HG03378 (cell line): Measurements from ENCODE around the gene ULK4.
A peak's percentile ranks its signal among the peaks of the same experiment; 100 is the strongest.
"Not testable (repeated sequence)": the region's sequence is repeated elsewhere in the genome, so short reads cannot be mapped to it uniquely, and the experiment has no call there.

Source experiments
- ATAC-seq: cut with Tn5 transposase; IDR thresholded peaks from one replicate; pipeline ENCODE4 v1.9.1; 2021; ENCODE audit warnings: mild to moderate bottlenecking, moderate library complexity; ENCODE audit not compliant: unreplicated experiment

The ULK4 gene

DNA sequence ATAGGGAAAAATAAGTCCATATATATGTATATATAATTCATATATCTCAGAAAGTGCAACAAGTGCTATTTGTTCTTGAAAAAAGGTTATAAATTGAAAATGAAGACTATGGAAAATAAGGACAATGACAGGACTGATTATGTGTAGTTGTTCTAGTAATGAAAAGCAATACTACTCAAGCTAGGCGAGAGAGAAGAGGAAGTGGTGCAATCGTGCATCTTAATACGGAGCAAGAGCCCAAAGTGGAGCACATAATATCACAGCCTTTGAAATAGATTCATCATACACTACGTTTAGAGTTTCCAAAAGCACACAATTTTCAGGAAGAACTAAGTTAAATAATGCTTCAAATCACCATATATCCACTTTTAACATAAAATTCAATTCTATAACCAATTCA, 87.9 kb downstream of the ULK4 start:
- no peak for ATAC-seq

DNA sequence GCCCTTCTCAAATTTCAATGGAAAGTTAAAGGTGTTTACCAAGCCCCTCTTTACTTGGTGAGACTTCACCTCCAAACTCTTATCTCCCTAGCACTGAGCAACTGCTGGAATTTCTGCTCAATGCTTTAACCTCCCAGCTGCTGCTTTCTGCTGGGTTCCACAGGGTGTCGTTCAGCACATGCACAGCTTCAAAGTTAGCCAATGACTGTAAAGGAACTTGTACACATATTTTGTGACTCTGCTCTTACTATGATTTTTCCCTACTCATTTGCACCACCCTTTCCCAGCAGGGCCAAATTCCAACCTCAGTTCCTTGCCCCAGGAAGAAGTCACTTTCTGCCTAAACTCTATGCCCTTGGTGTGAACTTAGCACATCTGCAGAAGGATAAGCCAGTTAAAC, 89.7 kb downstream of the ULK4 start:
- ATAC-seq = no peak

DNA sequence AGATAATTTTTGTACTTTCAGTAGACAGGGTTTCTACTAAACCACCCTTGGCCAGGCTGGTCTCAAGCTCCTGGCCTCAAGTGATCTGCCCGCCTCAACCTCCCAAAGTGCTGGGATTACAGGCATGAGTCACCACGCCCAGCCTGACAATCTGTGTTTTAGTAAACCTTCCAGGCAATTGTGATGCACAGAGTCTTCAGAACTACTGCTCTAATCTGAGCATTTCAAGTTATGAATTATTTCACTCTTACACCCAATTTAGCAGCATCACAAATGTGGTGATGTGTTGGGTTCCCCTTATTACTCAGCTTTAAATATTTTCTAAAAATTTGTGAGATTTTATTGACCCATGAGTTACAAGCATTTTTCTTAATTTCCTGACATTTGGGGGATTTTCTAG, 94.4 kb downstream of the ULK4 start:
- no peak for ATAC-seq

DNA sequence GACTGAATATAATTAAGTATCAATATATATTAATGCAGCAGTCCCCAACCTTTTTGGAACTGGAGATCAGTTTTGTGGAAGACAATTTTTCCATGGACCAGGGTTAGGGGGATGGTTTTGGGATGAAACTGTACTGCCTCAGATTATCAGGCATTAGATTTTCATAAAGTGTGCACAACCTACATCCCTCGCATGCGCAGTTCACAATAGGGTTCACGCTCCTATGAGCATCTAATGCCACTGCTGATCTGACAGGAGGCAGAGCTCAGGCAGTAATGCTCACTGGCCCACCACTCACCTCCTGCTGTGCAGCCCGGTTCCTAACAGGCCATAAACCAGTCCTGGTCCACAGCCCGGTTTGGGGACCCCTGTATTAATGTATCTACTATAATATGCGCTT, 95.6 kb downstream of the ULK4 start:
- ATAC-seq = no peak

DNA sequence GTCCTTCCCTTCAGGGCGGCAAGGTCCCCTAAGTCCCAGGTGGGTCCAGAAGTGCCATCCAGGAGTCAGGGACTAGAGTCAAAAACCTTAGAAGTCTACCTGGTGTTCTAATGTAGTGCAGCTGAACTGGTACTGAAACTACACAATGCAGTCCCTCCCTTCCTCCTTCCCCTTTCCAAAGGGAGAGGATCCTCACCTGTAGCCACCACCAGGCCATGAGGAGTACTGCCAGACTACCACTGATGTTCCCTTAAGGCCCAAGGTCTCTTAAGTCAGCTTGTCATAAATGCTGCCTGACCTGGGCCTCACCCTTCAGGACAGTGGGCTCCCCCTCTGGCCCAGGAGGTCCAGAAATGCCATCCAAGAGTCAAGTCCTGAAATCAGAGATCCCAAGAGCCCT, 98.9 kb downstream of the ULK4 start:
- no peak for ATAC-seq

DNA sequence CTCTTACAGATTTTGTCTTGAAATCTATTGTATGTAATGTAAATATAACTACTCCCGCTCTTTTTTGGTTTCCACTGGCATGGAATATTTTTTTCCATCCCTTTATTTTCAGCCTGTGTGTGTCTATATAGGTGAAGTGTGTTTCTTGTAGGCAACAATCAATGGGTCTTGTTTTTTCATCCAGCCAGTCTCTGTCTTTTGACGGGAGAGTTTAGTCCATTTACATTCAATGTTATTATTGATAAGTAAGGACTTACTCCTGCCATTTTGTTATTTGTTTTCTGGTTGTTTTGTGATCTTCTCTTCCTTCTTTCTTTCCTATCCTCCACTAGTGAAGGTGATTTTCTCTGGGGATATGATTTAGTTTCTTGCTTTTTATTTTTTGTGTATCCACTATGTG, 101.4 kb downstream of the ULK4 start:
- ATAC-seq = not testable (repeated sequence)

DNA sequence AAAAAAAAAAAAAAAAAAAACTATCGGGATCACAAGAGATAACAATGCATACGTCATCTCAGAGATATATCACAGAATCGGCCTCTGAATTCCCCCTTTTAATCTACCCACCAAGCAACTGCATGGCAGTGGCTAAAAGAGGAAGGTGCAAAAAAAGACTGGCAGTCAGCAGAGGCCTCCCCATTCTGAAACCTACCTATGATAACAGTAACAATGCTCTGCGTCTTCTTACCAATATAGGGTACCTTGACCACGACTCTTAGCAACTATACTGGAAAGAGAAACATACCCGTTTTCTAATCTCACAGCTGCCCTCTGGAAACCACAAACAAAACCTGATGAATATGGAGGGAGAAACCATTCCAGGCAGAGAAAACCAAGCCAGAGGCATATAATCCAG, 106.9 kb downstream of the ULK4 start:
- no peak for ATAC-seq

DNA sequence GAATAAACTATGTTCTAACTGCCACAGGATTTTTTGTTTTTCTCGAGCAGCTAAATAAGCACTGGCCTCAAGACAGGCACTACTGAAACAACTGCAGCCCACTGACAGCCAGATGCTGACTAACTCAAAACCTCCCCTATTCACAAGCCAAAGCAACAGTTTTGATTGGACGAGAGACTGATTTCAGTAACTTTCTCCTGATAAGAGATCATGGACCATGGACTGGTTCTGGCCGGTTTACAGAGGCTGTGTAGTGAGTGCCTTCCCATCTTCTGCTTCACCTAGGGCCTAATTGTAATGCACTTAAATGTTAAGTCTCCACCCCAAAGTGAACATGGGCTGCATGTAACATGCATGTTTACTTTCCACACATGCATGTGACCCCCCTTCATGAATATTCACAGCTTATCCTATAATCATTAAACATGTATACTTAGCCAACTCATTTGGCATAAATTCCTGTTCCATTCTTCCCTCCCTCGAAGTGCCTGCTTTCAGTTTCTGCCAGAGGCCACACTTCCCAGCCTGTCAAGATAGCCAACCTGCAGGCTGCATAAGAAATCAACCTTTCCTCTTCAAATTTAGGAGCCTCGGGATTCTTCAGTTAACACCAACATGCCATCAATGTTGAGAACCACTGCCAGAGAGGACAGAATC, 108.2 kb downstream of the ULK4 start:
- no peak for ATAC-seq

DNA sequence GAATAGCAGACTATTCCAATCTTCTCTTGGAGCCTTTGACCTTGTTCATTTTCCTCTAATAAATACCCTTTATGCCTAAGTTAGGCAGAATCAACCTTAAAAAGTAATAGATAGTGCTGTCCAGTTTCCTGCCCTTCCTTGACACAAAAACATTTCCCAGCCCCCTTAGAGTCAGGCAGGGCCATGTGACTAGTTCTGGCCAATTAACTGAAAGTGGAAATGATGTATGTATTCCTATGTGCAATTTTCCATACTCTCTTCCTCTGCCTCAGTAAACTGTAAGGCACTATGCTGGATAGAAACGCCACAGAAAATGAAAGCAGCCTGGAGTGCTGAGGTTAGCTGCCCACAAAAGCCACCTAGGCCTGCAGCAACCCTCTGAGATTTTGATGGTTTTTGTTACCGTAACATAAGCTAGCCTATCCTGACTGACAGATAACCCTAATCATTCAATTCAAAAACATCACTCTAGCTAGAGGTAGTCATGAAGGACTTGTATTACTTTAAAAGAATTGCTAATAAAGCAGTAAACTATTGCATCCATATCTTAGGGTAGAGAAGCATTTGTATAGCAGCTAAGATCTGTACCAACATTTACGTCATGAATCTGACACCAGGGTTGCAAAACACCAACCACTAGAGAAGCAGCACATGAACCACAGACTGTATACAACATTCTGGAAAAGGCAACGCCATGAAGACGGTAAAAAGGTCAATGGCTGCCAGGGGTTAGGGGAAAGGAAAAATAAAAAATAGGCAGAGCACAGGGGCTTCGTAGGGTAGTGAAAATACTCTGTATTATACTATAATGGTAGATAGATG, 112.9 kb downstream of the ULK4 start:
- ATAC-seq = no peak

DNA sequence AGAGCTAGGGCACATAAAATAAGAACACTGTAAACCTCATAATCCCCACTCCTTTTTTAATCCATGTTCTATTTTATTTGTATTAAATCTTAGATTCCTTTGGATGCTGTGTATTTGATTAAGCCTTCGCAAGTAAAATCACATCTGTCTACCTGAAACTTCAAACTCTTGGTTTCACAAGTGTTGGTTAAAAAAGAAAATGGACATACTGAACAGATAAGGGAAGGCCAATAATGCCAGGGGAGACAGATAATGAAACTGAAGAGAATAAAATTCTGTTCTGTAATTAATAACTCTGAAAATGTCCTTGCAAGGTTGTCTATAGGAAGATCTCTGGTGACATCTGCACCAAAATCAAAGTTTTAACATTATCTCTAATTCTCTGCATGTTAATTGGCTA, 114.2 kb downstream of the ULK4 start:
- ATAC-seq = no peak

DNA sequence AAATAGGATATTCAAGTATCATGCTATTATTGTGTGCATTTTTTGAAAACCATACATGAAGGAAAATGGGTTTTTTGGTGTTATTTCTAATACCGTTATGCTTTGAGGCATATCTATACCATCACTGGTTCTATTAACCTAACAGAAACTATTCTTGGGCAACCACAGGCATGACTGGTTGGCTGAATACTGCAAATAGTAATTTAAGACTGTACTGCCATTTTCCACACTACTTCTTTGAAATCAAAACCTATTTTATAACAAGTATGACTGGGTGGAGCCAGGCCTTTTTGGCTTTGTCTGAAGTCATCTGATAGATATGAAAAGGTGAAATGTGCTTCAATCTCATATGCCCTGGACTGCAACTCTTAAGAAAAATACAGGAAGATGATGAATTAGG, 115.1 kb downstream of the ULK4 start:
- ATAC-seq = no peak

DNA sequence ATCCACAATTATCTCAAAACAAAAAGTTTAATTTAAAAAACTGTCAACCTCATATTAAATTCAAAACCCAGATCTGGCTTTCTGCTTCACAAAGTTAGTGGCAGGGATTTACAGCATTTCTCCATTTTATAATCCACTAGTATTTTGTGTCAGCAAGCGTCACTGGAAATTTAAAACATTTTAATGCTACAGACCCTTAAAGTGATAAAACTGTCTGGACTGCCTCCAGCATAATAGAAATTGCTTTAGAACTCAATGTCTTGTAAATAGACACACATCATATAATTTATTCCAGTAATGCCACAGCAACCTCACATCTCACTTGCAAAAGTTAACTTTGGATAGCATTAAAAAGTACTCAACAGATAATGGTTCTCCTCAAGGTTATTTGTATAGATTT, 116.1 kb downstream of the ULK4 start:
- ATAC-seq = no peak

DNA sequence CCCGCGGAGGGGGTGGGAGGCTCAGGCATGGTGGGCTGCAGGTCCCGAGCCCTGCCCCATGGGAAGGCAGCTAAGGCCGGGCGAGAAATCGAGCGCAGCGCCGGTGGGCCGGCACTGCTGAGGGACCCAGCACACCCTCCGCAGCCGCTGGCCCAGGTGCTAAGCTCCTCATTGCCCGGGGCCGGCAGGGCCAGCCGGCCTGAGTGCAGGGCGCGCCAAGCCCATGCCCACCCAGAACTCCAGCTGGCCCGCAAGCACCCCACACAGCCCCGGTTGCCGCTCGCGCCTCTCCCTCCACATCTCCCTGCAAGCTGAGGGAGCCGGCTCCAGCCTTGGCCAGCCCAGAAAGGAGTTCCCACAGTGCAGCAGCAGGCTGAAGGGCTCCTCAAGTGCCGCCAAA, 117.6 kb downstream of the ULK4 start:
- ATAC-seq = not testable (repeated sequence)

DNA sequence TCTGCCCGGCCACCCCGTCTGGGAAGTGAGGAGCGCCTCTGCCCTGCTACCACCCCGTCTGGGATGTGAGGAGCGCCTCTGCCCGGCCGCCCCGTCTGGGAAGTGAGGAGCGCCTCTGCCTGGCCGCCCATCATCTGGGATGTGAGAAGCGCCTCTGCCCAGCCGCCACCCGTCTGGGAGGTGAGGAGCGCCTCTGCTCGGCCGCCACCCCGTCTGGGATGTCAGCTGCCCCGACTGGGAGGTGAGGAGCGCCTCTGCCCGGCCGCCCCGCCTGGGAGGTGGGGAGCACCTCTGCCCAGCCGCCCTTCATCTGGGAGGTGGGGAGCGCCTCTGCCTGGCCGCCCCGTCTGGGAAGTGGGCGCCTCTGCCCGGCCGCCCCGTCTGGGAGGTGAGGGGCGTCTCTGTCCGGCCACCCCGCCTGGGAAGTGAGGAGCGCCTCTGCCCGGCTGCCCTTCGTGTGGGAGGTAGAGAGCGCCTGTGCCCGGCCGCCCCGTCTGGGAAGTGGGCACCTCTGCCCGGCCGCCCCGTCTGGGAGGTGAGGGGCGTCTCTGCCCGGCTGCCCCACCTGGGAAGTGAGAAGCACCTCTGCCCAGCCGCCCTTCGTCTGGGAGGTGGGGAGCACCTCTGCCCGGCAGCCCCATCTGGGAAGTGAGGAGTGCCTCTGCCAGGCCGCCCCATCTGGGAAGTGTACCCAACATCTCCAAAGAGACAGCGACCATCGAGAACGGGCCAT, 120.8 kb downstream of the ULK4 start:
- ATAC-seq = not testable (repeated sequence)

DNA sequence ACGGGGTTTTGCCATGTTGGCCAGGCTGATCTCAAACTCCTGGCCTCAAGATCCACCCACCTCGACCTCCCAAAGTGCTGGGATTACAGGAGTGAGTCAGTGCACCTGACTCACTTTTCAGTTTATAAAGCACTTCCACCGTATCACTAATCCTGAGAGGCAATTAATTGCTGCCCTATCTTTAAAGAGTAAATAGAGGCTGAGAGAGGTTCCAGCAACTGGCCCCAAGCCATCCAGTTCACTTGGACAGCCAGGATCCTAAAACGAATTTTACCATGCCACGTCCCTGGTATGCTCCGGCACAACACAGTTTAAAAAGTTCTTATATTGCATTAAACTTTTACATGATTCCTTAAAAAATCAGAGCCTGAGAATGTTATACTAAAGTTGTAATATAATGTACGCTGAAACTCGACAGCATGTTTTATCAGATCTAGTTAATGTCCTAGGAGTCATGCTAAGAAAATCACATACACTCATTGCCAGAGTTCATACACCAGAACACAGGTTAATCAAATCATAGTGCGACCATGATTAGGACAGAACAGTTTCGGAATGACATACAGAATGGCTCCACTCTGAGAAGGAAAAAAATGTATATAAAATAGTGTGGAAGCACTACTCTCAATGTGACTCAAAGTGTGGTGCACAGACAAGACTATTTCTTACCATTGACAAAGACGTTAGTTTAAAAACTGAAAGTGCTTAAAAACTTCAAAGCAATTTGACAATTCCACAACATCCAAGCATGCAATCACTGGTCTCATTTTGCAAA, 125.4 kb downstream of the ULK4 start:
- peak; percentile 79 for ATAC-seq

DNA sequence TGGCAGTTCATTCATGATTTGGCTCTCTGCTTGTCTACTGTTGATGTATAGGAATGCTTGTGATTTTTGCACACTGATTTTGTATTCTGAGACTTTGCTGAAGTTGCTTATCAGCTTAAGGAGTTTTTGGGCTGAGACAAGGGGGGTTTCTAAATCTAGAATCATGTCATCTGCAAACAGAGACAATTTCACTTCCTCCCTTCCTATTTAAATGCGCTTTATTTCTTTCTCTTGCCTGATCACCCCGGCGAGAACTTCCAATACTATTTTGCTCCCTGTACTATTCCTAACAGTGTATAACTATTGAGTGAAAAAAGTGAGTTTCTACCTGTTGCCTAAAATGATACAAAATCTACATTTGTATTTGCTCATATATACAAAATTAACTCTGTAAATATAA, 128.3 kb downstream of the ULK4 start:
- ATAC-seq = no peak

DNA sequence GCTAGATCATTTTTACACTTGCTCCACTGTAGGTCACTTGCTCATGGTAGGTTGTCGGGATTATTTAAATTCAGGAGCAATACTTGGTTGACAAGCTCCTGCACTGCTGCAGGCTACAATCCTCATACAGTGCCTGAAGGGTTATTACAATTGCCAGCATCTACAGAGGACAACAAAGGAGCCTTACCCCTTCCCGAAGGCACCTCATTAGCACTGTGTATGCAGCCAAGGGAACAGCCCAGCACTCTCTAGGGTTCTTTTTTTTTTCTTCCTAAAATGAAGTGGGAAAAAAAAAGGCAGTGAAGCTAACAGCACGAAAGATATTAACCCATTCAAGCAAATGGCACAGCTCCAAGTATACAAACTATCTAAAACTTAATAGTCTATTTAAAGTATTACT, 142.7 kb downstream of the ULK4 start:
- no peak for ATAC-seq

DNA sequence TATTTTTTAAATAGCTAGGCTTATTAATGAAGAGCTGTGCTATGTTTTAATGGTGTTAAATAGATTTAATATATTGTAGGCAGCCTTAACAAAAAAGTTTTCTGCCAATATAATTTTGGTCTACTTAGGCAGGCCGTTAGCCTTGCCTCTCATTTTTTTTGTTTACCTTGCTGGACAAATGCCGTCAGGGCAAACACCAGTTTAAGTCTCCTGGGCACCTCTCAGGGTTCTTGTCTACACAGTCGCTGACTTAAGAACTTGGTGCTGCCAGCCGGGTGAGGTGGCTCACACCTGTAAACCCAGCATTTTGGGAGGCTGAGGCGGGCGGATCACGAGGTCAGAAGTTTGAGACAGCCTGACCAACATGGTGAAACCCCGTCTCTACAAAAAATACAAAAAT, 153.3 kb downstream of the ULK4 start:
- no peak for ATAC-seq

DNA sequence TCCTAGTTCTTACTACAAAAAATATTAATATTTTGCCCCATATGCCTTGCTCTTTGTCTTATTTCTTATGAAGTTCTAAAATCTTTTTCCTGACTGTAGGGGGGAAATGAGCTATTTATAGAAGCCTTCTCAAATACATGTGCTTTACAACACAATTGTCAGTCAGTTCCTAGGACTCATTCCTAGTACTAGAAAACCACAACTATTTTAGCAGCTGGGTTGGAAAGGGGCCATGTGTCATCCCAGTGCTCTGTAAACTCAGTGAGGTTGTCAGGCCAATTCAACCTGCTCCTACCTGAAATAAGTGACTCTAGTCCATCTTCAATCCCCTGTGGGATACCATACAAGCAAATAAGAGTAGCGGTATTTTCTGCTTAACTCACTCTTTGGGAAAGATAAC, 153.8 kb downstream of the ULK4 start:
- ATAC-seq = no peak

DNA sequence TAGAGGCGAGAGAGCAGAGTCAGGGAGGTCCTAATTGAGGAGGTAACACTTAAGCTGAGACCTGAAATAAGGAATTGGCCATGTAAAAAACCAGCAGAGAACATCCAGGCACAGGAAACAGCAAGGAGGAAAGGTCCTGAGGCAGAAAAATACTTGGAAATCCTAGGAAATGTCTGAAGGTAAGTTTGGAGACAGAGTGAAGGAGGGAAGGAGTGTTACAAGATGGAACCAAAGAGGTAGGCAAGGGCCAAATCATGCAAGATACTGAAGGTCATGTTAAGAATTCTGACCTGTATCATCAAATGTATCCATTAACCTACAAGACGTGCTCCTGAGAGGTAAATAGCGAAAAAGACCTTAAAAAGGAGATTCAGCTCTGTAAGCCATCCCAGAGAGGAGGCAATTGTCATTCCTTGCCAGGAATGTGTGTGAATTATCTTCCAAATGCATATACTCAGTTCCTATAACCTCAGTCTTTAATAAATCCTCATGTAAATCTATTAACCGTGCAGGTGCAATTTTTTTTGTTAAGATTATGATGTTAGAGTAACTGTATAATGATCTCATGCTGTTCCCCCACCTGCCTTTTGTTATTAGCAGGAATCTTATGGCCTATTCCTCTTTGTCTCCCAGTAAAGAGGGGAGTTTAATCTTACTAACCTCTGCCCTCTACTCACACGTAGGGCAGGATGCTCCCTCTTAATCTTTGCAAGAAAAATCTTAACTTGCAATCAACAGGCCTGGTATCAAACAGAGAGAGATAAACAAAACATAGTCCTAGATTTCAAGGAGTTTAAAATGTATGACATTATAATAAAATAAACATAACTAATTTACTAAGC, 166.9 kb downstream of the ULK4 start:
- no peak for ATAC-seq
